GM12892 (cell line): Measurements from ENCODE around the gene BEND5.

Experiments used
- POLR2A ChIP-seq: IDR thresholded peaks from 2 replicates; pipeline ENCODE4 v1.6.1; 2011; ENCODE audit warnings: low read depth, low read length, control low read depth
- POLR2AphosphoS5 ChIP-seq: IDR thresholded peaks from 2 replicates; pipeline ENCODE4 v1.6.1; 2011; ENCODE audit warnings: low read depth, low read length, control low read depth
- TAF1 ChIP-seq: IDR thresholded peaks from 2 replicates; pipeline ENCODE4 v1.6.1; 2011; ENCODE audit warnings: low read depth, mild to moderate bottlenecking, control low read depth, low read length, borderline replicate concordance

DNA sequence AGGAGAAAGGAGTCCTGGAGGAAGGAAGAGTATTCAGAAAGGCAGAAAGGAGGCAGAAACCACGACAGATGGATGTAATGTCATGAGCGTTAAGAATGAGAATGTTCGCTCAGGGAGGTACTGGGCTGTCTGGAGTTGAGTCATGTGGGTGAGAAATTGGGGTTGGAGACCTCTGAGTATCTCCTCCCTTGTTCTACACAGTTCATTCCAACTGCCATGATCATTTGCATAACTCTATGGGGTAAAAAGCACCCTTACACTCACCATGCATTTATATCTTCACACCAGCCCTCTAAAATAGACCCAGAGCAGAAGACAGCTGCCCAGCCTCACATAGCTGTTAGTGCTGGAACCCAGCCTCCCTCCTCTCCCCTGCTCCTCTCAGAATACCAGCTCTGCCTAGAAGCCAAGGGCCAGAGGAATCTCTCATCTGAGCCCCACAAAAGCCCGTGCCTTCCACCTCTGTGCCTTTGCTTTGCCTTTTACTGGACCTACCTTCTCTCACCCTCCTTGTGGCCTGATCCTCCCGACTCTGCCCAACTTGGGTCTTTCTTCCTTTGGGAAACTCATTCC is 85.2 kb downstream of the BEND5 start:
- TF ChIP-seq POLR2A (no peak), TAF1 (no peak), POLR2AphosphoS5 (no peak)
